Breast epithelium (tissue), 3 donors: ENCODE data around the gene SLC22A23.

Source experiments
- CTCF ChIP-seq, 3 donors: fragments of 450-650 bp; IDR thresholded peaks; one replicate each; pipeline ENCODE4 v1.5.1; 2016 to 2017; ENCODE audit warnings: antibody characterized with exemption in 3 of 3, mild to moderate bottlenecking in 3 of 3, moderate library complexity in 3 of 3
- POLR2A ChIP-seq: fragments of 450-650 bp; IDR thresholded peaks from one replicate; pipeline ENCODE4 v1.6.1; 2016; ENCODE audit warnings: antibody characterized with exemption, mild to moderate bottlenecking, moderate library complexity
- POLR2AphosphoS5 ChIP-seq, 3 donors: sonication (generic); formaldehyde crosslinking; IDR thresholded peaks; one replicate each; pipeline ENCODE4 v1.6.1; 2017; ENCODE audit warnings: antibody characterized with exemption in 3 of 3

- no peak for TF ChIP-seq CTCF (IDR thresholded peaks at IDR 0.05)
- no peak for TF ChIP-seq POLR2A
- no peak for TF ChIP-seq POLR2AphosphoS5 (IDR thresholded peaks at IDR 0.05)
These were observed 48.2 kb downstream of the SLC22A23 start for GRCh38 chr6:3408665-3409064.
